Testis (tissue), 2 donors: ENCODE results near the gene ALG14.

ENCODE experiments used
- CTCF ChIP-seq, 3 experiments: fragments of 450-650 bp in 2 of 3; fragments of 200-600 bp in 1 of 3; sonication (generic) in 1 of 3; IDR thresholded peaks; one replicate each; pipeline ENCODE4 v1.5.1; 2016 to 2019; ENCODE audit warnings: antibody characterized with exemption in 3 of 3, mild to moderate bottlenecking in 2 of 3, moderate library complexity in 1 of 3
- POLR2A ChIP-seq: fragments of 450-650 bp; IDR thresholded peaks from one replicate; pipeline ENCODE4 v1.6.1; 2017; ENCODE audit warnings: antibody characterized with exemption, mild to moderate bottlenecking, moderate library complexity

DNA sequence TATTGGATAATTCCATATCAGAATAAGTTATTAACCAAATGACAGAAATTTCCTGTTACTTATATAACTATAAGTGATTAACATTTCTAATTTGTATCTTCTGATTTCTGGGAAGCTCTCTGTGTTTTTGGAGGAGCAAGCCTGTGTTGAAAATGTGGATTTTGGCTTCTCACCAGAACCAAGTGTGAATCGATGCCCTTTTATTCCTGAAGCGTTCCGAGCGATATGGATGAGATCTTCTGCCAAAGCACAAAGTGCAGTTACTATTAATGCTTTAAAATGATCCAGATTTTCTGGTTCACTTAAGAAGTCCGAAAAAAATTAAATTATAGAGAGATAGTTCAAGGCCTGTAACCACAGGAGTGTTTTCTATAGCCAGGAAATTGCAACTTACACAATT, 22.8 kb downstream of the ALG14 start:
- TF ChIP-seq CTCF (IDR thresholded peaks at IDR 0.05) (no peak), POLR2A (no peak)
